A673 (cell line): Measurements from ENCODE around the gene CCR8. TPM values are rescaled to one million over a fixed set of nuclear protein-coding genes. Genes with fewer than 3 reads are reported as not detected.
A peak's percentile ranks its signal among the peaks of the same experiment; 100 is the strongest.

Source experiments
- BruUV-seq: library from RNA; stranded (reverse); fragments of 400-500 nt; replicated peaks from 2 replicates; lab custom pipeline; 2021; lab: Mats Ljungman, UMichigan
- CTCF ChIA-PET: fragments of 300-600 bp; sonication (Branson Sonifier 250); formaldehyde crosslinking; loops from one replicate; lab custom pipeline; 2022; ENCODE audit warnings: antibody characterized with exemption; lab: Charles Lee
- POLR2A ChIA-PET: fragments of 300-600 bp; sonication (Branson Sonifier 250); formaldehyde crosslinking; loops from one replicate; lab custom pipeline; 2022; ENCODE audit warnings: antibody characterized with exemption; ENCODE audit not compliant: low non-redundant PET; lab: Charles Lee
- DNase-seq: peaks from one replicate; pipeline ENCODE4 v3.0.0-alpha.2; 2015; ENCODE audit warnings: low spot score
- H3K27ac ChIP-seq: fragments of 200-600 bp; sonication (generic); 2 replicates; pipeline ENCODE4 v1.5.1; 2016; ENCODE audit warnings: mixed run types, low read depth, mild to moderate bottlenecking, mixed read lengths, antibody characterized with exemption, low read length; ENCODE audit not compliant: poor library complexity, severe bottlenecking
- H3K27me3 ChIP-seq: fragments of 200-600 bp; sonication (generic); replicated peaks from 2 replicates; pipeline ENCODE4 v1.6.1; 2017; ENCODE audit warnings: mixed run types, low read depth, mild to moderate bottlenecking, mixed read lengths, antibody characterized with exemption, low read length; ENCODE audit not compliant: insufficient read depth, poor library complexity
- H3K36me3 ChIP-seq: fragments of 200-600 bp; sonication (generic); 2 replicates; pipeline ENCODE4 v1.6.1; 2016; ENCODE audit warnings: mixed run types, mild to moderate bottlenecking, mixed read lengths, antibody characterized with exemption, low read length; ENCODE audit not compliant: insufficient read depth, poor library complexity, severe bottlenecking
- H3K4me1 ChIP-seq: fragments of 200-600 bp; sonication (generic); 2 replicates; pipeline ENCODE4 v1.6.1; 2017; ENCODE audit warnings: mixed run types, mild to moderate bottlenecking, mixed read lengths, antibody characterized with exemption, low read length; ENCODE audit not compliant: insufficient read depth, poor library complexity, severe bottlenecking
- H3K4me3 ChIP-seq: fragments of 200-600 bp; sonication (generic); 2 replicates; pipeline ENCODE4 v1.5.1; 2016; ENCODE audit warnings: low read depth, mixed run types, mild to moderate bottlenecking, mixed read lengths, low read length; ENCODE audit not compliant: poor library complexity, severe bottlenecking
- H3K9me3 ChIP-seq: fragments of 200-600 bp; sonication (generic); 2 replicates; pipeline ENCODE4 v1.6.1; 2016; ENCODE audit warnings: mixed run types, low read depth, mild to moderate bottlenecking, mixed read lengths, antibody characterized with exemption, low read length; ENCODE audit not compliant: poor library complexity, severe bottlenecking
- EZH2 ChIP-seq: fragments of 200-600 bp; sonication (generic); IDR thresholded peaks from 2 replicates; pipeline ENCODE4 v1.6.1; 2017; ENCODE audit warnings: borderline replicate concordance, low read depth, mild to moderate bottlenecking, mixed read lengths, antibody characterized with exemption, low read length; ENCODE audit not compliant: poor library complexity, severe bottlenecking
- intact Hi-C: fragments of 100-400 bp; cut with micrococcal nuclease; formaldehyde crosslinking; loops from one replicate; pipeline ENCODE4 v1.10.0; 2022; ENCODE audit not compliant: unreplicated experiment
- total RNA-seq: library from RNA; stranded (reverse); gene quantifications from 2 replicates; pipeline ENCODE4 v1.2.3, GENCODE V29; 2021
- TF ChIP-seq, protein P1 (sequence below): fragments of 300-800, 200-600 bp; sonication (generic); conservative IDR thresholded peaks from 2 replicates; pipeline ENCODE4 v1.5.1; 2017; ENCODE audit warnings: low read depth, mild to moderate bottlenecking, antibody characterized with exemption, low read length, moderate library complexity, mixed read lengths

Gene CCR8
- total RNA-seq, 1 experiment from 2014 or later: not detected

DNA sequence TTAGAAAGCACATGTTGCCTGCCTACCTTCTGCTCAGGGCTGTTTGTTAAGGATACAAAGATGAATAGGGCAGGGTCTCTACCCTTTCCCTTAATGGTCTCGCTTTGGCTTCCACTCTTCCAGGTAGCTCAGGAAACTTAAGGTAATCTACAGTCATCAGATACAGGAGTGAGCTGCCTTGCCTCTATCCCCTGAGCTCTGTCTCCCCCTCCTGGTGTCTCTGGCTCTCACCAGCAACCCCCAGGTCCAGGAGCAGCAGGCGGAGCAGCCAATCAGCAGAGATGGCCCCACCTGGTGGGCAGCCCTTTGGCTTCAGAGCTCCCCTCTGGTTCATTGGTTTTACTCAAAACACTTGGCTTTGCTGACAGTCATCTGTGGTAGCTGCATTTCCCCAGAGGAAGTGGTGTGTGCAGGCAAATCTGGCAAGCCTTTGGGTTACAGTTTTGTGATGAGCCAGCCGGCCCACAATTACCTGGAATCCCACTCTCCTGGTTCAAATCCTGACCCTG is 41.2 kb upstream of the CCR8 start:
- Histone ChIP-seq H3K4me1 (no peaks in the 10 kb centered on the region), H3K9me3 (no peaks in the 10 kb centered on the region), H3K36me3 (no peaks in the 10 kb centered on the region), H3K27me3 (no peaks in the 10 kb centered on the region), H3K4me3 (no peak overlapping the region), H3K27ac (no peak overlapping the region)
- no TSS peak for BruUV-seq
- ChIA-PET CTCF (interaction anchor here (0.7 to 1.5 kb wide), 6 partner anchors 8 to 288 kb away, joined by 3 to 27 read pairs (median 4); partner anchors contain the start of gene CX3CR1), POLR2A (interaction anchor here (0.6 kb wide), 1 partner anchor 155 kb away, joined by 4 read pairs; no protein-coding TSS in a partner anchor)
- TF ChIP-seq, protein P1, sequence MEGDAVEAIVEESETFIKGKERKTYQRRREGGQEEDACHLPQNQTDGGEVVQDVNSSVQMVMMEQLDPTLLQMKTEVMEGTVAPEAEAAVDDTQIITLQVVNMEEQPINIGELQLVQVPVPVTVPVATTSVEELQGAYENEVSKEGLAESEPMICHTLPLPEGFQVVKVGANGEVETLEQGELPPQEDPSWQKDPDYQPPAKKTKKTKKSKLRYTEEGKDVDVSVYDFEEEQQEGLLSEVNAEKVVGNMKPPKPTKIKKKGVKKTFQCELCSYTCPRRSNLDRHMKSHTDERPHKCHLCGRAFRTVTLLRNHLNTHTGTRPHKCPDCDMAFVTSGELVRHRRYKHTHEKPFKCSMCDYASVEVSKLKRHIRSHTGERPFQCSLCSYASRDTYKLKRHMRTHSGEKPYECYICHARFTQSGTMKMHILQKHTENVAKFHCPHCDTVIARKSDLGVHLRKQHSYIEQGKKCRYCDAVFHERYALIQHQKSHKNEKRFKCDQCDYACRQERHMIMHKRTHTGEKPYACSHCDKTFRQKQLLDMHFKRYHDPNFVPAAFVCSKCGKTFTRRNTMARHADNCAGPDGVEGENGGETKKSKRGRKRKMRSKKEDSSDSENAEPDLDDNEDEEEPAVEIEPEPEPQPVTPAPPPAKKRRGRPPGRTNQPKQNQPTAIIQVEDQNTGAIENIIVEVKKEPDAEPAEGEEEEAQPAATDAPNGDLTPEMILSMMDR: peak; percentile 75
- TF ChIP-seq EZH2: no peak
- peak; percentile 67 for DNase-seq
- intact Hi-C loops: loop anchor here (1.0 to 5.0 kb wide), 4 partner anchors 81 to 186 kb away; no protein-coding TSS in a partner anchor

DNA sequence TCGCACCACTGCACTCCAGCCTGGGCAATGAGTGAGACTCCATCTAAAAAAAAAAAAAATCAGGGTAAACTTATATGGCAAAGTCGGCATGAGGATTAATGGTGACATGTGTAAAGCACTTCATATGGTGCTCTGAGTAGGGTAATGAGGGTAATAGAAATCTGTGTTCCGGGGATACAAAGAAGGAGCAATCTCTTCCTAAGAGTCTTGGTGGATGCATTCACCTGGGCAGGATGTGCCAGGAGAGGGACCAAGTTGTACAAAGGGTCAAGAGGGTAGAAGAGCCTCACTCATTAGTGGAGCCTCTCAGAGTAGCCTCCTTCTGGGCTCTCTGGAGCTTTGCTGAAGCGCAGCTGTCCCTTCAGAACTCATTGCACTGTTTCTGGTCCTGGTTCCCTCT is 40.4 kb upstream of the CCR8 start:
- Histone ChIP-seq H3K9me3 (no peaks in the 10 kb centered on the region), H3K27me3 (no peaks in the 10 kb centered on the region), H3K27ac (no peak overlapping the region), H3K36me3 (no peaks in the 10 kb centered on the region), H3K4me1 (no peaks in the 10 kb centered on the region), H3K4me3 (no peak overlapping the region)
- DNase-seq: no peak
- TF ChIP-seq, protein P1: no peak
- TF ChIP-seq EZH2: no peak
- intact Hi-C loops: loop anchor here (2.0 to 5.0 kb wide), 3 partner anchors 82 to 187 kb away; no protein-coding TSS in a partner anchor
- POLR2A ChIA-PET: no interaction called here
- BruUV-seq: no TSS peak
- CTCF ChIA-PET: interaction anchor here (1.1 to 1.5 kb wide), 4 partner anchors 95 to 289 kb away, joined by 3 to 27 read pairs (median 10); no protein-coding TSS in a partner anchor

DNA sequence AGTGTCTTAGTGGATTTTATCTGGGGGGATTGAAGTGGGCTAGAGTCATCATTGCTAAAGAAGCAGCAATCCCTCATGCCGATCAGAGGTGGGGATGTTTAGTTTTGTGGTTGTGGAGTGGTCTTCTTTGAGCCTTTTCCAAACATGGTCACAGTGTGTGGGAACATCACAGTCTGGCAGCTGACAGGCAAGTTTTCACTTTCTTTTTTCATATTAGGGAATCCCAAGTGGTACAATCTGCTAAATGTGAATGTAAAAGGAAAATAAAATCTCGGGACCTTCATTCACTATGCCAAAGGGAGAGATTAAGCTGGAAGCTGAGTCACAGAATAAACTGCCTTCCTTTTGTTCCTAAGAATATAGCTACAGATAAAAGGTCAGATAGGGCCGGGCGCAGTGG is 39.3 kb upstream of the CCR8 start:
- H3K4me1 ChIP-seq: no peaks in the 10 kb centered on the region
- TF ChIP-seq, protein P1: no peak
- TF ChIP-seq EZH2: no peak
- no peaks in the 10 kb centered on the region for H3K27me3 ChIP-seq
- ChIA-PET CTCF (interaction anchor here (0.6 kb wide), 1 partner anchor 264 kb away, joined by 4 read pairs; no protein-coding TSS in a partner anchor), POLR2A (no interaction called here)
- H3K9me3 ChIP-seq: no peaks in the 10 kb centered on the region
- H3K27ac ChIP-seq: no peak overlapping the region
- no TSS peak for BruUV-seq
- H3K36me3 ChIP-seq: no peaks in the 10 kb centered on the region
- no peak overlapping the region for H3K4me3 ChIP-seq
- intact Hi-C loops: no loop called here
- DNase-seq: no peak
